Ramos (cell line): ENCODE data around the gene CDK2.
"Not testable (repeated sequence)": the region's sequence is repeated elsewhere in the genome, so short reads cannot be mapped to it uniquely, and the experiment has no call there.

ENCODE experiments used
- in situ Hi-C: fragments of 300-500 bp; cut with MboI; formaldehyde crosslinking; loops from one replicate; pipeline ENCODE4 v1.14.3; 2022; ENCODE audit warnings: low sequenced_read_pairs; ENCODE audit not compliant: unreplicated experiment

The CDK2 gene

GRCh38 chr12:55966408-55967281 is at the start of gene CDK2:
TSS of gene CDK2 (plus strand) at chr12:55966830. CDS start at chr12:55967009, 179 bp downstream.
- in situ Hi-C loops, result no loop called here

GRCh38 chr12:55919032-55919431 is 47.6 kb upstream of the CDK2 start:
- in situ Hi-C loops, result not testable (repeated sequence)

DNA sequence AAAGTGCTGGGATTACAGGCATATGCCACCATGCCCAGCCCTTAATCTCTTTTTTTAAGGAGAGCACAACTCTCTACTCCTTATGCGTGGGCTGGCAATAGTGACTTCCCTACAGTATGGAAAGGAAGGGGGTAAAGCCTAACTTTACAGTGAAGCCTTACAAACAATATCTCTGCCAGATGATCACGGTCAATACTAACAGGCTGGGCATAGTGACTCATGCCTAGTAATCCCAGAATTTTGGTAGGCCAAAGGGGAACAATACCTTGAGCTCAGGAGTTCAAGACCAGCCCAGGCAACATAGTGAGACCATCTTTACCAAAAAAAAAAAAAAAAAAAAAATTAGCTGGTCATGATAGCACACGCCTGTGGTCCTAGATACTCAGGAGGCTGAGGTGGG is 44.5 kb upstream of the CDK2 start:
- in situ Hi-C loops, result no loop called here

DNA sequence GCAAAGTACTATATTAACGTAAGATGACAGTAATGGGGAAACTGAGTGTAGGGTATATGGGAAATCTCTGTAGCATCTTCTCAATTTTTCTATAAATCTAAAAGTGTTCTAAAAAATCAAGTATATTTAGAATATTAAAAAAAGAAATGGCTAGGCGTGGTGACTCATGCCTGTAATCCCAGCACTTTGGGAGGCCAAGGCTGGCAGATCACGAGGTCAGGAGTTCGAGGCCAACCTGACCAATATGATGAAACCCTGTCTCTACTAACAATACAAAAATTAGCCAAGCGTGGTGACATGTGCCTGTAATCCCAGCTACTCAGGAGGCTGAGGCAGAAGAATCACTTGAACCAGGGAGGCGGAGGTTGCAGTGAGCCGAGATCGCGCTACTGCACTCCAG is 43.0 kb upstream of the CDK2 start:
- in situ Hi-C loops, result not testable (repeated sequence)

DNA sequence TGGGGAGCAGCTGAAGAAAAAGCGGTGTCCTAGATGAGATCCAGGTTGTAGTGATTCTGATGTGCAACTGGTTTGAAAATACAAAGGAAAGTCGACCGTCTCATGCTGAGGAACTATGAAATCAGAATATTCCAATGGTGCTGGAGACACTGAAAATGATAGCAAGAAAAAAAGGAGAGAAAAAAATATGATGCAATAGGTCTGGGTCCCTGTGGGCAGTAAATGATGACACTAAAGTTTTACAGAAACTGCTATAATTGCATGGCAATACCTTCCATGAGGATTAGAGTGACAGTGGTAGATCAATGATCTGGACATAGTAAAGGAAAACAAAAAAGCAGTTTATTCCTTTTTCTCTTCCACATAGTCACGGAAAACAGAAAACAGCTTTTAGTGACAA is 41.3 kb upstream of the CDK2 start:
- in situ Hi-C loops, result no loop called here

- in situ Hi-C loops, result no loop called here
These were observed 40.5 kb upstream of the CDK2 start for GRCh38 chr12:55925870-55926737.

GRCh38 chr12:55926738-55927587 is 39.7 kb upstream of the CDK2 start:
- in situ Hi-C loops, result no loop called here

- in situ Hi-C loops, result no loop called here
These were observed 38.8 kb upstream of the CDK2 start, which contains the start of gene PYM1 for GRCh38 chr12:55927588-55928502. TSS of gene PYM1 (minus strand) at chr12:55927894. CDS start at chr12:55927761, 133 bp downstream.

DNA sequence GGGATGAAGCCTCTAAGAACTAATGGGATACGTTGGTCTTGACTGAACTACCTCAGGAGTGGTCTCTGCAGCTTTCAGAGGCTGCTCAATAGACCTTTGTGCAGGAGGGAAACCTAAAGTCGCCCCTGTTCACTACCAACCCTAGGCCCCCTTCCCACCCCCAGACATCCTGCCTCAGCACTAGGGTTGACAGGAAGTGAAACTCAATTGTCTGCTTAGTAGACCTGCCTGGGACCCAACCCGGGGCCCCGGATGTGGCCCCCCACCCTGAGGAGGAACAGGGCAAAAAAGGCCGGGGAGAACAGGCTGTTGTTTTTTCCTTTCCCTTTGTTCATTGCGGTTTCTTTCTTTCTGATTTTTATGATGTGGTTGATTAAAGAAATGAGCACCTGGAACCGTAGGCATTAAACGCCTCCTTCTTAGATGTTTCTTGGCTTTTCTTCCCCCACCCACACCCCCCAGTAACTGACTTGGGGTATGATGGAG is 37.3 kb upstream of the CDK2 start:
- in situ Hi-C loops, result no loop called here

GRCh38 chr12:55930771-55931316 is 35.8 kb upstream of the CDK2 start, which contains the start of gene DGKA:
TSS of gene DGKA (plus strand) at chr12:55931162. CDS start at chr12:55936504, 5,342 bp downstream.
- in situ Hi-C loops, result no loop called here

DNA sequence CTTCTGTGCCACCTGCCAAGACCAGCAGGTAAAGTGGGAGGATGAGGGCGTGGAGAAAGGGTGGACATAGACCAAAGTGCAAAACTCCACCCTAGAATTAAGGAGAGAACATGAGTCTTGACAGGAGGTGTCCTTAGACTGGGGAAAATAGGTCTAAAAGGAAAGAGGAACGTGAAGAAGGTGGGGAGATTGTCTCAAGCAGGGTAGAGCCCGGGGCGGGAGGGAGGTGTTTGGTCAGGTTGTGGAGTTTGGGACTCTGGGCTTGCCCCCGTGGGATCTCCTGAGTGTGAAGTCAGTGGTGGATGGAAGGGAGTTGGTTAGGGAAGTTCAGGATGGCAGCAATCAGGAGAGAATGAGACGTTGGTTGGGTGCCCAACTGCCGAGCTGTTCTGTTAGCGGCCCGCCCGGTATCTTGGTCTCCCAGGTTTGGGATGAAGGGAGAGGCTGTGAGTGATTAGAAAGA is 35.3 kb upstream of the CDK2 start:
- in situ Hi-C loops, result no loop called here

- in situ Hi-C loops, result no loop called here
These were observed 34.7 kb upstream of the CDK2 start for GRCh38 chr12:55931780-55932550.

- in situ Hi-C loops, result no loop called here
These were observed 34.1 kb upstream of the CDK2 start for GRCh38 chr12:55932551-55932910.

DNA sequence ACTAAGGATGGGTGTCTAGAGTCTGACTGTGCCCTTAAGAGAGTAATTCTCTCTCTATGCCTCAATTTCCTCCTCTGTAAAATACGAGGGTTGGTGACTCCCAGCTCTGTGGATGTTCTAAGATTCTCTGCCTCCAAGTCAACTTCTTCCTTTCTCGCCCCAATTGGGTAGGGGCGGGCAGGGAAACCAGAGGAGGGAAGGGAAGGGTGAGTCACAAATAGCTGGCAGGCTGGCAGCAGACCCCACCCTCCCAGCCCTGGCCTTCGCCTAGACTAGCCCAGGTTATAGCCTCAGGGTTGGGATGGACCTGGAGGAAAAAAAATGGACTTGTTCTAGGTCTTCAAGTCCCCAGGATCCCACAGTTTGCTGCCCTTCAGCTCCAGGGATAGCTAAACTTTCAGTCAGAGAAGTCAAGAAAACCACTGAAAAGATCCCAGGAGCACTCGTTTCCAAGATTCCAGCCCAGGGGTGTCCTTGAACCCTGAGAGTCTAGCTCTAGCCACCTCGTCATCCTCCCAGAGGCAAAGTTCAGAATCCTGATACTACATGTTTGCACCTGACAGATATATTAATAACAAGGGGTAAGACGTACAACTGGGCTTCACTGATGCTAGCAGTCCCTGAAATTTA is 33.3 kb upstream of the CDK2 start:
- in situ Hi-C loops, result no loop called here

- in situ Hi-C loops, result no loop called here
These were observed 32.6 kb upstream of the CDK2 start for GRCh38 chr12:55933799-55934742.

DNA sequence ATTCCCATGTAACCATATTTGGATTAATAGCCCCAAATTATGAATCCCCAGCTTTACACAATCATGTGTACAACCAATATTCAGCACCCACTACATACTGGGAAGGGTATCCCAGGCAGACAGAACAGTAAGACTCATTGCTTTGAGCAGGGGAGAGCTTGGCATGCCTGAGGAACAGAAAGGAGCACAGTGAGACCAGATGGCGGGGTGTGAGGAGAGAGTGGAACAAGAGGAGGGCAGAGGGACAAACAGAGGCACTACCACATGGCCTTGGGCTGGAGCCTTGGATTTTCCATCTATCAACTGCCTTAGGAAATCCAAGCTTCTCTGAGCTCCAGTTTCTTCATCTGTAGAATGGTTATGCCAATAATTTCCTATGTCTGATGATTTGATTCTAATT is 31.9 kb upstream of the CDK2 start:
- in situ Hi-C loops, result no loop called here
